ENCODE results near the gene SP140. TPM values are rescaled to one million over a fixed set of nuclear protein-coding genes. Genes with fewer than 3 reads are reported as not detected.

Gene SP140
- total RNA-seq, 1 experiment from 2014 or later: 1.1 TPM

- Histone ChIP-seq H3K9me3 (ENCODE audit: control insufficient read depth, insufficient read depth, low read depth, low read length) (no peaks in the 10 kb centered on the region), H3K27me3 (ENCODE audit: control insufficient read depth, insufficient read depth, low read length) (peaks cover 4% of the 10 kb centered on the region; the same call in 1 of the 2 replicates), H3K4me3 (ENCODE audit: low read depth in 2 of 2, low read length in 2 of 2) (no peak overlapping the region), H3K27ac (ENCODE audit: low read length) (no peak overlapping the region), H3K36me3 (ENCODE audit: control insufficient read depth, insufficient read depth, low read length) (no peaks in the 10 kb centered on the region; the same call in 1 of the 2 replicates), H3K4me1 (ENCODE audit: control insufficient read depth, insufficient read depth, low read length) (no peaks in the 10 kb centered on the region)
- no peak for TF ChIP-seq REST (IDR thresholded peaks at IDR 0.05; ENCODE audit: insufficient read depth in 1 of 2, low read depth in 2 of 2, low read length in 1 of 2)
- POLR2A ChIA-PET: no interaction called here
- CTCF ChIA-PET: no interaction called here
- ATAC-seq (no peak), DNase-seq (ENCODE audit: low read depth, low spot score) (no peak)
- BruUV-seq (replicated peaks): no TSS peak
- intact Hi-C loops (cut with micrococcal nuclease; ENCODE audit: unreplicated experiment): no loop called here
- in situ Hi-C loops (cut with HindIII; ENCODE audit: low pct_unique_long_range_greater_than_20kb, low sequenced_read_pairs): no loop called here
Observed at GRCh38 chr2:230267059-230267458, 41.5 kb downstream of the SP140 start.

GRCh38 chr2:230267556-230267955 is 42.0 kb downstream of the SP140 start:
- in situ Hi-C loops (cut with HindIII; ENCODE audit: low pct_unique_long_range_greater_than_20kb, low sequenced_read_pairs): no loop called here
- H3K36me3 ChIP-seq (ENCODE audit: control insufficient read depth, insufficient read depth, low read length): no peaks in the 10 kb centered on the region; the same call in 1 of the 2 replicates
- H3K4me1 ChIP-seq (ENCODE audit: control insufficient read depth, insufficient read depth, low read length): no peaks in the 10 kb centered on the region
- CTCF ChIA-PET: no interaction called here
- ATAC-seq (no peak), DNase-seq (ENCODE audit: low read depth, low spot score) (no peak)
- intact Hi-C loops (cut with micrococcal nuclease; ENCODE audit: unreplicated experiment): no loop called here
- TF ChIP-seq TCF7L2 (IDR thresholded peaks at IDR 0.05; ENCODE audit: low read depth, low read length): no peak
- no peak for TF ChIP-seq REST (IDR thresholded peaks at IDR 0.05; ENCODE audit: insufficient read depth in 1 of 2, low read depth in 2 of 2, low read length in 1 of 2)
- no peak for TF ChIP-seq POLR2AphosphoS5 (IDR thresholded peaks at IDR 0.05; ENCODE audit: low read depth, low read length)
- no peak for TF ChIP-seq SIN3A (IDR thresholded peaks at IDR 0.05; ENCODE audit: borderline replicate concordance, insufficient read depth, low read depth, low read length)
- no peak for TF ChIP-seq CTCF (IDR thresholded peaks at IDR 0.05)
- H3K27me3 ChIP-seq (ENCODE audit: control insufficient read depth, insufficient read depth, low read length): peaks cover 4% of the 10 kb centered on the region; the same call in 1 of the 2 replicates
- POLR2A ChIA-PET: no interaction called here
- no peak overlapping the region for H3K4me3 ChIP-seq (ENCODE audit: low read depth in 2 of 2, low read length in 2 of 2)
- no TSS peak for BruUV-seq (replicated peaks)
- H3K27ac ChIP-seq (ENCODE audit: low read length): no peak overlapping the region
- no peaks in the 10 kb centered on the region for H3K9me3 ChIP-seq (ENCODE audit: control insufficient read depth, insufficient read depth, low read depth, low read length)
